Bone marrow (tissue), 2 donors: ENCODE measurements around the gene ACTA2.

Experiments used
- DNase-seq, 2 donors: peaks; one replicate each; lab custom pipeline; 2025; lab: John Stamatoyannopoulos, UW

Gene ACTA2

GRCh38 chr10:88892222-88892967, 60.2 kb downstream of the ACTA2 start:
- no peak for DNase-seq

DNA sequence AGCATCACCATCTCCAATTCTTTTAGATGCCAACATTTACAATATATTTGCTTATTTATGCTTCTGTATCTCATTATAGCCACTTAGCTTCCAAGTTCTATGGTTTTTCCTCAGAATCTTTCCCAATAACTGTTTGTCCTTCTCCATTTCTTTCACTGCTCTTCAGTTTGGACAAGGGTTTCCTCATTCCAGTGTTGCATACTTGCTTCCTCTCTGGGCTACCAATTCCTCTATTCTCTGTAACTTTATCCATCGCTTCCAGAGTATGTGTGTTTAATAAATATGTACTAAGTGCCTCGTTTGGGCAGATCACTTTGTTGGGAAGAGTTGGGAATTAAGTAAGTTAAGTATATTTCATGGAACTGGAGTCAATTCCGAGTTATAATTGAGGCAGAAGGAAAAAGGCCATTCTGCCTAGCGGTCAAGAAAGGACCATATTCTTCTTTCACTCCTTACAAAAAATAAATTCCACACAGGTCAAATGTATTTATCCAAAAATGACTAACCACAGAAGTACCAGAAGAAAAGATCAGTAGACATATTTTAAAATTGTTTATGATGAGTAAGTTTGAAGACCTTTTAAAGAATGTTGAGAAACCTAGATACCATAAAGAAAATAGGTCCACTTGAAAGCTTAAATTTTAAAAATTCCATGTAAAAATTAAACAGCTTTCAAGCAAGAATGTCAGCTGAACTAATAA, 61.7 kb downstream of the ACTA2 start:
- no peak for DNase-seq

DNA sequence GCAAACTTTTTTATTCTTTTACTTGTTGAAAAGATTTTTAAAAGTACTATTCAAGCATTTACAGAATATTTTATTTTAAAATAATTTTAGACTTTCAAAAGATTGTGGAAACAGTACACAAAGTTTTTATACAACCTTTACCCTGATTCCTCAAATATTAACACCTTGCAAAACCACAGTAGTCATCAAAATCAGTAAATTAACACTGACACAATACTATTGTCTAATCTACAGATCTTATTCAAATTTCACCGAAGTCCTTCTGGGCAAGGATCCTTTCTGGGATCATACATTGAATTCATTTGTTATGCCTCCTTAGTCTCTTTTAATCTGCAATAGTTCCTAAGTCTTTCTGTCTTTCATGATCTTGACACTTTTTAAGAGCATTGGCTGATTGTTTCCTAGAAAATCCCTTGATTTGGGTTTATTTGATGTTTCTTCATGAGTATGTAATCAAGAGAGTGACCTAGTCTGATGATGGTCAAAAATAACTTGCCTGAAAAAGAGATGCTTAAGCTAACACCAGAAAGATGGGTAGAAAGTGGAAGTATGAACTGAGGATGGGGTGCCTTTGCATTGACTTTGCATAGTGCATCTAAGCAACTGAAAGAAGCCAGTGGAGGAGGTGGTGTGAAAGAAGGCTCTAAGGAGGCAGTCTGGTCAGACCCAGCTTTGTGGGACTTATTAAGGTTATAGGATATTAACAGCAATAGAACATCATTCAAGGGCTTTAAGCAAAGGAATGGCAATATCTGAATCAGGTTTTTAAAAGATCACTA, 62.8 kb downstream of the ACTA2 start:
- DNase-seq = no peak

DNA sequence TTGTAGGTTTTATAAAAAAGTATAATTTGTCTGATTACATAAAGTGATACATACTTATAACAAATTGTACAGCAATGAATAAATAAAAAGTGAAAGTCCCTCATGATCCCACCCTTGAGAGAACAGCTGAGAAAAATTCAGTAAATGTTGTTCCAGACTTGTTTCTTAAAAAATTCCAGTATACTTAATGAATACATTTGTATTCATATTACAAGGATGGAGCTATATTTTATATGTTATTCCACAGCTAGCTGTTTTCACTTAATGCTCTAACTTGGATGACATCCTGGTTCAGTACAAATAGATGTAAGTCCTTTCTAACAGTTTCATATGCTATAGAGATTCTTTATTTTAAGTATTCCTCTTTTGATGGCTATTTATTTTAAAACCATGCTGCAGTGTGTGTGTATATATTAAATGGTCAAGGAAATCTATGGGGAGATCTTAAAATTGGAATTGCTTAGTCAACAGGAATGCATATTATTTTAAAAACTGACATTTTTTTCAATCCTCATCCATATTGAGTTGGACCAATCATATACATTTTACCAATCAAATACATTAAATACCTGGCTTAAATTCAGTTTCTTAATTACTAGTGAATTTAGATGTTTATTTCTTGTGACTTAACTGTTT, 63.6 kb downstream of the ACTA2 start:
- DNase-seq = no peak

DNA sequence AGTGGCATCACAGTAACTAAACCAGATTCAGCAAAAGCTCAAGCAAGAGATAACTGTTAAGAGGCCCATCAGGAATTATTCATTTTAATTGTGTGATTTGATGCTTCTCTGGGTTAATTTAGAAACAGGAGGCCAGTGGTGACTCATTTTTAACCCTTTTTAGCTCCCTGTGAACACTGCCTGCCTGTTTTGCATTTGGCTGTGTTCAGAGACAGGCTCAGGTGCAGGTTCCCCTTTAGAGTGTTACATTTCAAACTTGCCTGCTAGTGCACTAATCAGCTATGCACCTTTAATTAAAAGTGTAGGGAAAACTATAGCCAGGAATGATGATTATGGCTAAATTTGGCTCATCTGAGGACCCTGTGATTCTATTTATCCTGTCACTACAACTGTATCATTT, 66.0 kb downstream of the ACTA2 start:
- no peak for DNase-seq
